Measurements from ENCODE around the gene CEP89.

GRCh38 chr19:32859591-32859990 is 112.2 kb downstream of the CEP89 start:
- no peak for TF ChIP-seq CTCF (IDR thresholded peaks at IDR 0.05; ENCODE audit: low read length)
- TF ChIP-seq EZH2phosphoT487 (IDR thresholded peaks at IDR 0.05; ENCODE audit: low read length): no peak
